GM12878 (cell line): Measurements from ENCODE around the gene STX1A. TPM values are rescaled to one million over a fixed set of nuclear protein-coding genes. Genes with fewer than 3 reads are reported as not detected.

Source experiments
- ATAC-seq: fragments of 200-7000 bp; cut with Tn5 transposase; 3 replicates; pipeline ENCODE4 v1.9.1; 2020; ENCODE audit warnings: mild to moderate bottlenecking, moderate library complexity
- BruUV-seq: library from RNA; stranded (reverse); fragments of 400-500 nt; replicated peaks from 2 replicates; lab custom pipeline; 2021; lab: Mats Ljungman, UMichigan
- CTCF ChIA-PET: fragments of 300-600 bp; sonication (Branson Sonifier 250); formaldehyde crosslinking; extraction: SDS; loops from one replicate; lab custom pipeline; 2021; ENCODE audit warnings: inconsistent platforms; lab: Yijun Ruan, JAX
- POLR2A ChIA-PET: fragments of 350-600 bp; formaldehyde crosslinking; extraction: SDS; loops from one replicate; lab custom pipeline; 2021; ENCODE audit warnings: inconsistent platforms; lab: Charles Lee
- RAD21 ChIA-PET: fragments of 300-600 bp; sonication (Branson Sonifier 250); formaldehyde crosslinking; loops from one replicate; lab custom pipeline; 2023; ENCODE audit warnings: antibody characterized with exemption; ENCODE audit not compliant: unreplicated experiment; lab: Charles Lee
- SMC1A ChIA-PET: fragments of 300-600 bp; sonication (Branson Sonifier 250); formaldehyde crosslinking; loops from one replicate; lab custom pipeline; 2023; ENCODE audit not compliant: unreplicated experiment, uncharacterized antibody; lab: Charles Lee
- DNase-seq: peaks from one replicate; pipeline ENCODE4 v3.0.0-alpha.2; 2011; ENCODE audit warnings: low read depth, low spot score
- FAIRE-seq: peaks from 3 replicates; lab custom pipeline; 2011; peaks lifted over from hg19 to GRCh38; lab: Jason Lieb, UNC
- H2AFZ ChIP-seq: 2 replicates; pipeline ENCODE4 v1.6.0; 2011; ENCODE audit warnings: low read depth, low read length, control low read depth; ENCODE audit not compliant: control insufficient read depth
- H3K27ac ChIP-seq: 2 replicates; pipeline ENCODE4 v1.5.1; 2011; ENCODE audit warnings: control low read depth; ENCODE audit not compliant: control insufficient read depth, insufficient read depth
- H3K27me3 ChIP-seq, 2 experiments: replicated peaks in 1 of 2; 2 replicates each; pipeline versions ENCODE4 v1.6.0 to v1.6.1; 2011; ENCODE audit warnings: low read length in 1 of 2; ENCODE audit not compliant: control insufficient read depth in 2 of 2, insufficient read depth in 2 of 2
- H3K36me3 ChIP-seq, 2 experiments: 2 replicates each; pipeline ENCODE4 v1.5.1; 2011; ENCODE audit warnings: low read length in 1 of 2; ENCODE audit not compliant: control insufficient read depth in 2 of 2, insufficient read depth in 2 of 2
- H3K4me1 ChIP-seq: 2 replicates; pipeline ENCODE4 v1.6.1; 2011; ENCODE audit warnings: mild to moderate bottlenecking, low read length, moderate library complexity, mixed read lengths; ENCODE audit not compliant: control insufficient read depth, insufficient read depth
- H3K4me2 ChIP-seq: 2 replicates; pipeline ENCODE4 v1.6.0; 2011; ENCODE audit warnings: control low read depth; ENCODE audit not compliant: control insufficient read depth, insufficient read depth
- H3K4me3 ChIP-seq: fragments of 200-600 bp; sonication (generic); 2 replicates; pipeline ENCODE4 v1.5.1; 2016
- H3K79me2 ChIP-seq: 2 replicates; pipeline ENCODE4 v1.6.0; 2011; ENCODE audit warnings: low read length; ENCODE audit not compliant: control insufficient read depth, insufficient read depth
- H3K9ac ChIP-seq: 2 replicates; pipeline ENCODE4 v1.8.0; 2011; ENCODE audit warnings: low read length, control low read depth, mixed read lengths; ENCODE audit not compliant: control insufficient read depth, insufficient read depth
- H3K9me3 ChIP-seq: replicated peaks from 3 replicates; pipeline ENCODE4 v1.5.1; 2011; ENCODE audit warnings: mild to moderate bottlenecking, low read length; ENCODE audit not compliant: control insufficient read depth, insufficient read depth
- H4K20me1 ChIP-seq: 2 replicates; pipeline ENCODE4 v1.6.0; 2011; ENCODE audit not compliant: control insufficient read depth, insufficient read depth
- KLF5 ChIP-seq: fragments of 450-650 bp; IDR thresholded peaks from 2 replicates; pipeline ENCODE4 v1.6.1; 2014; ENCODE audit warnings: mild to moderate bottlenecking; ENCODE audit not compliant: partially characterized antibody
- SIX5 ChIP-seq: IDR thresholded peaks from 2 replicates; pipeline ENCODE4 v1.6.1; 2011; ENCODE audit warnings: mild to moderate bottlenecking, low read depth, low read length, moderate library complexity; ENCODE audit not compliant: severe bottlenecking
- SMAD5 ChIP-seq: IDR thresholded peaks from 2 replicates; pipeline ENCODE4 v1.6.1; 2016; ENCODE audit warnings: antibody characterized with exemption, low read depth
- ZNF622 ChIP-seq: fragments of 450-650 bp; IDR thresholded peaks from 2 replicates; pipeline ENCODE4 v1.6.1; 2017; ENCODE audit warnings: mild to moderate bottlenecking, inconsistent platforms
- ZZZ3 ChIP-seq: IDR thresholded peaks from 2 replicates; pipeline ENCODE4 v1.6.1; 2011; ENCODE audit warnings: low read depth; ENCODE audit not compliant: control insufficient read depth, insufficient read length
- WGBS: methylation state at CpG from one replicate; pipeline ENCODE4 v1.1.6; 2016; ENCODE audit warnings: low lambda C conversion rate; ENCODE audit not compliant: insufficient replicate concordance, insufficient coverage; ENCODE audit errors: missing lambda C conversion rate; 5-methylcytosine and 5-hydroxymethylcytosine counted together
- in situ Hi-C: fragments of 300-500 bp; cut with MboI; formaldehyde crosslinking; loops from 9 replicates; pipeline ENCODE4 v1.14.3; 2018; ENCODE audit warnings: mixed read lengths
- intact Hi-C: fragments of 100-400 bp; cut with micrococcal nuclease; formaldehyde crosslinking; loops from one replicate; pipeline ENCODE4 v1.14.2; 2022; ENCODE audit not compliant: unreplicated experiment
- polyA plus RNA-seq, 11 experiments: library from polyadenylated mRNA; depleted of rRNA in 4 of 11; unstranded in 6 of 11; stranded (reverse) in 5 of 11; fragments of >200 nt; fragmentation: Nextera tagmentation in 4 of 11; fragmentation: Illumina TruSeq in 1 of 11; extraction: Ambion mirVana in 4 of 11; extraction: Trizol in 1 of 11; gene quantifications; 1 replicate in 1 of 11; 2 replicates in 10 of 11; pipeline versions ENCODE4 v1.2.1 to v1.2.3, GENCODE V29; 2011 to 2016; ENCODE audit warnings: inconsistent platforms in 2 of 11, missing spikeins in 2 of 11, low read depth in 1 of 11
- total RNA-seq, 4 experiments: library from RNA; depleted of rRNA in 3 of 4; stranded (reverse); fragments of >200 nt in 3 of 4; fragmentation: Illumina TruSeq in 1 of 4; extraction: Trizol in 1 of 4; gene quantifications; 2 replicates each; pipeline versions ENCODE4 v1.2.1 to v1.2.3, GENCODE V29; 2013 to 2021
- TF ChIP-seq, protein P1 (sequence below): fragments of 450-650 bp; IDR thresholded peaks from 2 replicates; pipeline ENCODE4 v1.6.1; 2014; ENCODE audit warnings: mild to moderate bottlenecking
- TF ChIP-seq, protein P2 (sequence below): fragments of 150-350 bp; IDR thresholded peaks from 2 replicates; pipeline ENCODE4 v1.6.1; 2016; ENCODE audit warnings: low read depth, low read length
- TF ChIP-seq, protein P3 (sequence below): fragments of 450-650 bp; IDR thresholded peaks from 2 replicates; pipeline ENCODE4 v1.6.1; 2018; ENCODE audit warnings: borderline replicate concordance, mild to moderate bottlenecking; ENCODE audit not compliant: partially characterized antibody
- TF ChIP-seq, protein P4 (sequence below): fragments of 450-650 bp; IDR thresholded peaks from 2 replicates; pipeline ENCODE4 v1.6.1; 2016; ENCODE audit warnings: mild to moderate bottlenecking
- TF ChIP-seq, protein P5 (sequence below): IDR thresholded peaks from 2 replicates; pipeline ENCODE4 v1.6.1; 2011; ENCODE audit warnings: low read depth, low read length, improper control_type of control experiment, borderline replicate concordance

The STX1A gene
- total and polyA plus RNA-seq, 10 of the 15 experiments (the other 5 are each of a cell fraction or from before 2014, with no cell fraction given): 0.15 to 5.3 (median 2.5) TPM

DNA sequence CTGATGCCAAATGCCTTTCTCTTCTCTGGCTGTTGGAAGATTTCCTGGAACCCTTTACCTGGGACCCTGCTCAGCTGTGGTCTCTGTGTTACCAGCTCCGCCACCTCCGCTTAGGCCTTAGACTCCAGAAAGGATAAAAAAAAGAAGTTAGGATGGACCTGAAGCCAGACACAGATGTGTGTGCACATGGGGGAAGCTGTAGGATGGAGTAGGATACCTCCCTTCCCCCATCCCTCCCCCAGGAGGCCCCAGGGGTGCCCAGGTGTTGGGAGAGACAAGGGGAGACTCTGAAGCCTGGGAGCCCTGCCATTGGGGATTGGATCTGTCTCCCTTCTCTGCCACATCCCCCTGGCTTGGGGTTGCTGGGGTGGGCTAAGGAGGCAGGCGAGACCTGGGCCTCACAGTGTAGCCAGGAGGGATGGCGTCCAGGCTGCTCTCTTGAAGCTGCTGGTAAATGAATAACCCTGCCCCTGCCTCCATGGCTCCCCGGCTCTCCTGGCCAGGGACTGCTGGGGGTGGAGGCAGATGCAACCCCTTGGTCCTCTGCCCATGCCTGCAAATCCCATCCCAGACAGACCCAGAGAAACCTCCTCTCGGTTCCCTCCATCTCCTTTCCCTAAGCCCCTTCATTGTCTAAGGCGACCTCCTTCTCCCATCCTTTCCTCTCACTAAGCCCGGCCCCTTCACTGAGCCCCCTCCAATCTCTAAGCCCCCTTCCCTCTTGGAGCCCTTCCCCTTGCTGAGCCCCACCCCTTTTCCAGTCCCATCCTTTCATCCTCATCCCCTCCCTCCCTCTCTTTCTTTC is 42.6 kb upstream of the STX1A start (continued):
- TF ChIP-seq, protein P1, sequence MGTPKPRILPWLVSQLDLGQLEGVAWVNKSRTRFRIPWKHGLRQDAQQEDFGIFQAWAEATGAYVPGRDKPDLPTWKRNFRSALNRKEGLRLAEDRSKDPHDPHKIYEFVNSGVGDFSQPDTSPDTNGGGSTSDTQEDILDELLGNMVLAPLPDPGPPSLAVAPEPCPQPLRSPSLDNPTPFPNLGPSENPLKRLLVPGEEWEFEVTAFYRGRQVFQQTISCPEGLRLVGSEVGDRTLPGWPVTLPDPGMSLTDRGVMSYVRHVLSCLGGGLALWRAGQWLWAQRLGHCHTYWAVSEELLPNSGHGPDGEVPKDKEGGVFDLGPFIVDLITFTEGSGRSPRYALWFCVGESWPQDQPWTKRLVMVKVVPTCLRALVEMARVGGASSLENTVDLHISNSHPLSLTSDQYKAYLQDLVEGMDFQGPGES: no peak

DNA sequence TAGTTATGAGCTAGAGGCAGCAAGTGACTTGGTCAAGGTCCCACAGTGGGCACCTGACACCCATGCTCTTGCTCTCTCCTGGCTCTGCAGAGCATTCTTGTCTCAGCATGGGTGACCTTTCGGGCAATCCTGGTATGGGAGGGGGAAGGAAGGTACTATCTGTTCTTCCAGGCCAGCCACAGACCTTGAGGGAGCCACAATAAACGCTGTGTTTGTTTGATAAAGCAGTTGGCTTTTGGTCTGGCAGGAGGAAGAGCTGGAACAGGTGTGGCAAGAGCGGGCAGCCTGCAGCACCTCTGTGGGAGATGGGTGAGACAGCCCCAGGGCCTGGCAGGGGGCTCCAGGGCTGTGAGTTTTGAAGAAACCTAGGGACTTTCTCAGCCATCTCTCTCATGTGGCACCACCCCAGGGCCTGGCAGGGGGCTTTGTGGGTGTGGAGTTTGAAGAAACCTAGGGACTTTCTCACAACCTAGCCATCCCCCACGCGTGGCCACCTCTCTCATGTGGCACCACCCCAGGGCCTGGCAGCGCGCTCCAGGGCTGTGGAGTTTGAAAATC is 39.2 kb upstream of the STX1A start:
- Histone ChIP-seq H4K20me1 (no peaks in the 10 kb centered on the region), H3K27me3 (no peaks in the 10 kb centered on the region), H3K9ac (no peak overlapping the region), H3K79me2 (no peaks in the 10 kb centered on the region), H3K27ac (no peak overlapping the region), H3K9me3 (no peaks in the 10 kb centered on the region), H3K4me2 (no peak overlapping the region), H2AFZ (no peak overlapping the region), H3K36me3 (no peaks in the 10 kb centered on the region), H3K4me1 (no peaks in the 10 kb centered on the region), H3K4me3 (no peak overlapping the region)
- ATAC-seq (no peak), DNase-seq (no peak), FAIRE-seq (no peak)
- BruUV-seq: no TSS peak
- ChIA-PET SMC1A (no interaction called here), POLR2A (interaction anchor here (0.6 kb wide), 1 partner anchor 34 kb away, joined by 5 read pairs; no protein-coding TSS in a partner anchor), CTCF (no interaction called here), RAD21 (no interaction called here)
- intact Hi-C loops (no loop called here), in situ Hi-C loops (no loop called here)
- TF ChIP-seq ZZZ3 (no peak), SIX5 (no peak), KLF5 (no peak), ZNF622 (no peak), SMAD5 (no peak)
- TF ChIP-seq, protein P2, sequence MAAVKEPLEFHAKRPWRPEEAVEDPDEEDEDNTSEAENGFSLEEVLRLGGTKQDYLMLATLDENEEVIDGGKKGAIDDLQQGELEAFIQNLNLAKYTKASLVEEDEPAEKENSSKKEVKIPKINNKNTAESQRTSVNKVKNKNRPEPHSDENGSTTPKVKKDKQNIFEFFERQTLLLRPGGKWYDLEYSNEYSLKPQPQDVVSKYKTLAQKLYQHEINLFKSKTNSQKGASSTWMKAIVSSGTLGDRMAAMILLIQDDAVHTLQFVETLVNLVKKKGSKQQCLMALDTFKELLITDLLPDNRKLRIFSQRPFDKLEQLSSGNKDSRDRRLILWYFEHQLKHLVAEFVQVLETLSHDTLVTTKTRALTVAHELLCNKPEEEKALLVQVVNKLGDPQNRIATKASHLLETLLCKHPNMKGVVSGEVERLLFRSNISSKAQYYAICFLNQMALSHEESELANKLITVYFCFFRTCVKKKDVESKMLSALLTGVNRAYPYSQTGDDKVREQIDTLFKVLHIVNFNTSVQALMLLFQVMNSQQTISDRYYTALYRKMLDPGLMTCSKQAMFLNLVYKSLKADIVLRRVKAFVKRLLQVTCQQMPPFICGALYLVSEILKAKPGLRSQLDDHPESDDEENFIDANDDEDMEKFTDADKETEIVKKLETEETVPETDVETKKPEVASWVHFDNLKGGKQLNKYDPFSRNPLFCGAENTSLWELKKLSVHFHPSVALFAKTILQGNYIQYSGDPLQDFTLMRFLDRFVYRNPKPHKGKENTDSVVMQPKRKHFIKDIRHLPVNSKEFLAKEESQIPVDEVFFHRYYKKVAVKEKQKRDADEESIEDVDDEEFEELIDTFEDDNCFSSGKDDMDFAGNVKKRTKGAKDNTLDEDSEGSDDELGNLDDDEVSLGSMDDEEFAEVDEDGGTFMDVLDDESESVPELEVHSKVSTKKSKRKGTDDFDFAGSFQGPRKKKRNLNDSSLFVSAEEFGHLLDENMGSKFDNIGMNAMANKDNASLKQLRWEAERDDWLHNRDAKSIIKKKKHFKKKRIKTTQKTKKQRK: no peak
- TF ChIP-seq, protein P3, sequence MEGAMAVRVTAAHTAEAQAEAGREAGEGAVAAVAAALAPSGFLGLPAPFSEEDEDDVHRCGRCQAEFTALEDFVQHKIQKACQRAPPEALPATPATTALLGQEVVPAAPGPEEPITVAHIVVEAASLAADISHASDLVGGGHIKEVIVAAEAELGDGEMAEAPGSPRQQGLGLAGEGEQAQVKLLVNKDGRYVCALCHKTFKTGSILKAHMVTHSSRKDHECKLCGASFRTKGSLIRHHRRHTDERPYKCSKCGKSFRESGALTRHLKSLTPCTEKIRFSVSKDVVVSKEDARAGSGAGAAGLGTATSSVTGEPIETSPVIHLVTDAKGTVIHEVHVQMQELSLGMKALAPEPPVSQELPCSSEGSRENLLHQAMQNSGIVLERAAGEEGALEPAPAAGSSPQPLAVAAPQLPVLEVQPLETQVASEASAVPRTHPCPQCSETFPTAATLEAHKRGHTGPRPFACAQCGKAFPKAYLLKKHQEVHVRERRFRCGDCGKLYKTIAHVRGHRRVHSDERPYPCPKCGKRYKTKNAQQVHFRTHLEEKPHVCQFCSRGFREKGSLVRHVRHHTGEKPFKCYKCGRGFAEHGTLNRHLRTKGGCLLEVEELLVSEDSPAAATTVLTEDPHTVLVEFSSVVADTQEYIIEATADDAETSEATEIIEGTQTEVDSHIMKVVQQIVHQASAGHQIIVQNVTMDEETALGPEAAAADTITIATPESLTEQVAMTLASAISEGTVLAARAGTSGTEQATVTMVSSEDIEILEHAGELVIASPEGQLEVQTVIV: no peak
- TF ChIP-seq, protein P4, sequence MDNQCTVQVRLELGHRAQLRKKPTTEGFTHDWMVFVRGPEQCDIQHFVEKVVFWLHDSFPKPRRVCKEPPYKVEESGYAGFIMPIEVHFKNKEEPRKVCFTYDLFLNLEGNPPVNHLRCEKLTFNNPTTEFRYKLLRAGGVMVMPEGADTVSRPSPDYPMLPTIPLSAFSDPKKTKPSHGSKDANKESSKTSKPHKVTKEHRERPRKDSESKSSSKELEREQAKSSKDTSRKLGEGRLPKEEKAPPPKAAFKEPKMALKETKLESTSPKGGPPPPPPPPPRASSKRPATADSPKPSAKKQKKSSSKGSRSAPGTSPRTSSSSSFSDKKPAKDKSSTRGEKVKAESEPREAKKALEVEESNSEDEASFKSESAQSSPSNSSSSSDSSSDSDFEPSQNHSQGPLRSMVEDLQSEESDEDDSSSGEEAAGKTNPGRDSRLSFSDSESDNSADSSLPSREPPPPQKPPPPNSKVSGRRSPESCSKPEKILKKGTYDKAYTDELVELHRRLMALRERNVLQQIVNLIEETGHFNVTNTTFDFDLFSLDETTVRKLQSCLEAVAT: no peak
- TF ChIP-seq, protein P5, sequence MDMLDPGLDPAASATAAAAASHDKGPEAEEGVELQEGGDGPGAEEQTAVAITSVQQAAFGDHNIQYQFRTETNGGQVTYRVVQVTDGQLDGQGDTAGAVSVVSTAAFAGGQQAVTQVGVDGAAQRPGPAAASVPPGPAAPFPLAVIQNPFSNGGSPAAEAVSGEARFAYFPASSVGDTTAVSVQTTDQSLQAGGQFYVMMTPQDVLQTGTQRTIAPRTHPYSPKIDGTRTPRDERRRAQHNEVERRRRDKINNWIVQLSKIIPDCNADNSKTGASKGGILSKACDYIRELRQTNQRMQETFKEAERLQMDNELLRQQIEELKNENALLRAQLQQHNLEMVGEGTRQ: no peak
- WGBS: 57% methylated on average over 7 of the region's 7 CpGs
